ENCODE results near the gene MYL12B.
"Not testable (repeated sequence)": the region's sequence is repeated elsewhere in the genome, so short reads cannot be mapped to it uniquely, and the experiment has no call there.

The MYL12B gene

DNA sequence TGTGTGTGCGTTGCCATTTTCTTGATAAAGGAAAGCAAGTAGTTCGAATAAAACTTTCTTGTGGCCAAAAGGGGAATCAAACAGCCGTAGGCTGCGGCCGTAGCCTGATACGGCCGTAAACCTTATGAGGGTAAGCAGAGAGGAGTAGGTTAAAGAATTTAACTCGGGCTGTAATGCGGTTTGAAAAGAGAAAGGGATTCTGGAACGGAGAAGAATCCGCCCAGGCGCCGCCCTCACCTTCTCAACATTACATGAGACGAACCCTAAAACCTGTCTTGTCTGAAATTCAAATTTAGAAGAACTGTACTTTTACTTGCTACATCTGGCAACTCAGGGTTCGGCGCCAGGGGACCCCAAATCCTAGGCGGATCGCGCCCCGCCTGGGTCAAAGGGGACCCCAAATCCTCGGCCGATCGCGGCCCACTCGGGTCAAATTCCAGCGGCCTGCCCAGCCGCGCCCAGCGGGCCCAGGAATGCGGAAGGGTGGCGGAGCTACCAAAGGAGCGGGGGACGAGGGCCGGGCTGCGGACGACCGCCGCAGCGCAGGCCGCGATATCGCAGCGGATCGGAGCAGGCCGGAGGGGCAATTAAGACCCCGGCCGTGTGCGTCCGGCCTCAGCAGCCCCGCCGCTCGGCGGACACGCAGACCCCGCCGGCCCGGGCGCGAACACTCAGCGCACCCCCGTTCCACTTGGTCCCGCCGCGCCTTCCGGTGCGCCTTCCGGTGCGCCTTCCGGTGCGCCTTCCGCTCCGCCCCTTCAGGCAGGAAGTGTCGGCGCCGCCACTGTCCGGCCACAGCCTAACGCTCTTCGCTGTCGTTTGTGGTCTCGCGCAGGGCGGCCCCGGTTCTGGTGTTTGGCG, at the start of gene MYL12B:
MYL12B (plus strand) TSS at position 761 of the 861 bp plus-strand sequence. CDS start 10,766 bp downstream, outside the sequence.
- H2AFZ ChIP-seq (ENCODE audit: low read depth, low read length): peak within 1 kb of the TSS; percentile 69
- H3K4me1 ChIP-seq (ENCODE audit: insufficient read depth, low read length): peaks cover 22% of the 10 kb centered on the region
- H3K4me3 ChIP-seq (ENCODE audit: low read length): peak within 1 kb of the TSS; percentile 100
- no peaks in the 10 kb centered on the region for H3K27me3 ChIP-seq (ENCODE audit: insufficient read depth, low read length)
- H3K36me3 ChIP-seq (ENCODE audit: insufficient read depth, low read length): peaks cover 25% of the 10 kb centered on the region
- H3K9me3 ChIP-seq (ENCODE audit: low read length): no peaks in the 10 kb centered on the region

DNA sequence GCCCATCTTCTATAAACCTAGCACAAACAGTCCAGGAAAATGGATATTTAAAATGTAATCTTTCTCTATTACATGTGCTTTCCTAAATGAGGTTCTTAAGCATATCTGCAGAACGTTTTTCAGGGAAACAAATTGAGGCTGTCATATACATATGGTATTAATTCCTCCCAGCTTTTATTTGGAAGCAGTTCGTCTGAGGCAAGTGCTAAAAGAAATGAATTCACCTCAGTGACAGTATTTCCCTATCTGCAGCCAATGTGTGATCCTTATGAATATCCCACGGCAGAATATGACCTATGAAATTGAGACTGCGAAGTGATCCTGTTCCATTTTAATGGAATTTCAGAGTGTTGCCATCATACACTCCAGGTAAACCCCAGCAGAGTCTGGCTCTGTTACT, 49.3 kb upstream of the MYL12B start:
- peaks cover 12% of the 10 kb centered on the region for H3K4me1 ChIP-seq (ENCODE audit: insufficient read depth, low read length)
- no peaks in the 10 kb centered on the region for H3K9me3 ChIP-seq (ENCODE audit: low read length)
- no peak overlapping the region for H2AFZ ChIP-seq (ENCODE audit: low read depth, low read length)
- no peaks in the 10 kb centered on the region for H3K27me3 ChIP-seq (ENCODE audit: insufficient read depth, low read length)
- no peaks in the 10 kb centered on the region for H3K36me3 ChIP-seq (ENCODE audit: insufficient read depth, low read length)
- no peak overlapping the region for H3K4me3 ChIP-seq (ENCODE audit: low read length)

- peaks cover 20% of the 10 kb centered on the region for H3K4me1 ChIP-seq (ENCODE audit: insufficient read depth, low read length)
- no peak overlapping the region for H3K4me3 ChIP-seq (ENCODE audit: low read length)
- H3K27me3 ChIP-seq (ENCODE audit: insufficient read depth, low read length): no peaks in the 10 kb centered on the region
- H3K36me3 ChIP-seq (ENCODE audit: insufficient read depth, low read length): no peaks in the 10 kb centered on the region
- H2AFZ ChIP-seq (ENCODE audit: low read depth, low read length): no peak overlapping the region
- no peaks in the 10 kb centered on the region for H3K9me3 ChIP-seq (ENCODE audit: low read length)
These were observed 48.5 kb upstream of the MYL12B start for GRCh38 chr18:3213300-3214059.

GRCh38 chr18:3214855-3215637, 46.9 kb upstream of the MYL12B start:
- Histone ChIP-seq H3K36me3 (ENCODE audit: insufficient read depth, low read length) (no peaks in the 10 kb centered on the region), H3K4me1 (ENCODE audit: insufficient read depth, low read length) (peaks cover 32% of the 10 kb centered on the region), H3K9me3 (ENCODE audit: low read length) (no peaks in the 10 kb centered on the region), H3K4me3 (ENCODE audit: low read length) (no peak overlapping the region), H3K27me3 (ENCODE audit: insufficient read depth, low read length) (no peaks in the 10 kb centered on the region), H2AFZ (ENCODE audit: low read depth, low read length) (no peak overlapping the region)

DNA sequence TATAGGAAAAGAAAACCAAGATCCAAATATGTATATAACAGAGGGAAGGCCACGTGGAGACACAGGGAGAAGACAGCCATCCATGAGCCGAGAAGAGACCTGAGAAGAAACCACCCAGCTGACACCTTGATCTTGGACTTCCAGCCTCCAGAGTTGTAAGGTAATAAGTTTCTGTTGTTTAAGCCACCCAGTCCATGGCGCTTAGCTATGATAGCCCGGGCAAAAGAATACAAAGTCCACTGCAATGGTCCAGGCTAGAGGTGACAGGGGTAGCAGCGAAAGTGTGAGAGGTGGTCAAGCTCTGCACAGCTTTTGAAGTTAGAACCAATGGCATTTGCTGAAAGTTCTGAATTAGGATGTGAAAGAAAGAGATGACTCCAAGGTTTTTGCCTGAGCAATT, 44.9 kb upstream of the MYL12B start:
- no peak overlapping the region for H3K4me3 ChIP-seq (ENCODE audit: low read length)
- H3K4me1 ChIP-seq (ENCODE audit: insufficient read depth, low read length): peaks cover 21% of the 10 kb centered on the region
- no peaks in the 10 kb centered on the region for H3K9me3 ChIP-seq (ENCODE audit: low read length)
- H3K27me3 ChIP-seq (ENCODE audit: insufficient read depth, low read length): no peaks in the 10 kb centered on the region
- no peak overlapping the region for H2AFZ ChIP-seq (ENCODE audit: low read depth, low read length)
- H3K36me3 ChIP-seq (ENCODE audit: insufficient read depth, low read length): no peaks in the 10 kb centered on the region

GRCh38 chr18:3217948-3218647, 43.8 kb upstream of the MYL12B start:
- Histone ChIP-seq H3K36me3 (ENCODE audit: insufficient read depth, low read length) (no peaks in the 10 kb centered on the region), H3K27me3 (ENCODE audit: insufficient read depth, low read length) (no peaks in the 10 kb centered on the region), H2AFZ (ENCODE audit: low read depth, low read length) (no peak overlapping the region), H3K9me3 (ENCODE audit: low read length) (no peaks in the 10 kb centered on the region), H3K4me3 (ENCODE audit: low read length) (no peak overlapping the region), H3K4me1 (ENCODE audit: insufficient read depth, low read length) (peaks cover 20% of the 10 kb centered on the region)

GRCh38 chr18:3218819-3219218, 43.1 kb upstream of the MYL12B start:
- H3K4me3 ChIP-seq (ENCODE audit: low read length): no peak overlapping the region
- no peaks in the 10 kb centered on the region for H3K36me3 ChIP-seq (ENCODE audit: insufficient read depth, low read length)
- H2AFZ ChIP-seq (ENCODE audit: low read depth, low read length): peak overlapping the region; percentile 63
- H3K9me3 ChIP-seq (ENCODE audit: low read length): no peaks in the 10 kb centered on the region
- H3K4me1 ChIP-seq (ENCODE audit: insufficient read depth, low read length): peaks cover 20% of the 10 kb centered on the region
- no peaks in the 10 kb centered on the region for H3K27me3 ChIP-seq (ENCODE audit: insufficient read depth, low read length)

GRCh38 chr18:3219241-3219630, 42.7 kb upstream of the MYL12B start:
- Histone ChIP-seq H3K4me1 (ENCODE audit: insufficient read depth, low read length) (peaks cover 20% of the 10 kb centered on the region), H3K9me3 (ENCODE audit: low read length) (no peaks in the 10 kb centered on the region), H3K27me3 (ENCODE audit: insufficient read depth, low read length) (no peaks in the 10 kb centered on the region), H3K4me3 (ENCODE audit: low read length) (no peak overlapping the region), H2AFZ (ENCODE audit: low read depth, low read length) (peak overlapping the region; percentile 63), H3K36me3 (ENCODE audit: insufficient read depth, low read length) (no peaks in the 10 kb centered on the region)

- Histone ChIP-seq H3K9me3 (ENCODE audit: low read length) (no peaks in the 10 kb centered on the region), H2AFZ (ENCODE audit: low read depth, low read length) (peak within 1 kb of the TSS; percentile 63), H3K4me3 (ENCODE audit: low read length) (no peak within 1 kb of the TSS), H3K4me1 (ENCODE audit: insufficient read depth, low read length) (peaks cover 20% of the 10 kb centered on the region), H3K36me3 (ENCODE audit: insufficient read depth, low read length) (no peaks in the 10 kb centered on the region), H3K27me3 (ENCODE audit: insufficient read depth, low read length) (no peaks in the 10 kb centered on the region)
These were observed 42.1 kb upstream of the MYL12B start, which contains the start of gene MYOM1 for GRCh38 chr18:3219631-3220335. Gene MYOM1 (minus strand): TSS chr18:3219968. CDS start chr18:3215223, 4,745 bp downstream.

DNA sequence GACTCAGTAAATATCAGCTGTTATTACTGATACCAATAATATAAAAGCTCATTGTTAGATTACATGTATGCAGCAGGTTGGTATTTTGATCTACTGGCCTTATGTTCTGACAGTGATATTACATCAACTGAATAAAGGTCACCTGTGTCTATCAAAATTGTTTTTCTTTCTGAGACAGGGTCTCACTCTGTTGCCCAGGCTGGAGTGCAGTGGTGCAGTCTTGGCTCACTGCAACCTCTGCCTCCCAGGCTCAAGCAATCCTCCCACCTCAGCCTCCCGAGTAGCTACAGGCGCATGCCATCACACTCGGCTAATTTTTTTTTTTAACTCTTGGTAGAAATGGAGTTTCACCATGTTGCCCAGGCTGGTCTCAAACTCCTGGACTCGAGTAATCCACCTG, 41.1 kb upstream of the MYL12B start:
- H3K4me1 ChIP-seq (ENCODE audit: insufficient read depth, low read length): peaks cover 24% of the 10 kb centered on the region
- not testable (repeated sequence) for H3K4me3 ChIP-seq (ENCODE audit: low read length); H3K9me3 ChIP-seq (ENCODE audit: low read length); H3K36me3 ChIP-seq (ENCODE audit: insufficient read depth, low read length); H3K27me3 ChIP-seq (ENCODE audit: insufficient read depth, low read length); H2AFZ ChIP-seq (ENCODE audit: low read depth, low read length)

DNA sequence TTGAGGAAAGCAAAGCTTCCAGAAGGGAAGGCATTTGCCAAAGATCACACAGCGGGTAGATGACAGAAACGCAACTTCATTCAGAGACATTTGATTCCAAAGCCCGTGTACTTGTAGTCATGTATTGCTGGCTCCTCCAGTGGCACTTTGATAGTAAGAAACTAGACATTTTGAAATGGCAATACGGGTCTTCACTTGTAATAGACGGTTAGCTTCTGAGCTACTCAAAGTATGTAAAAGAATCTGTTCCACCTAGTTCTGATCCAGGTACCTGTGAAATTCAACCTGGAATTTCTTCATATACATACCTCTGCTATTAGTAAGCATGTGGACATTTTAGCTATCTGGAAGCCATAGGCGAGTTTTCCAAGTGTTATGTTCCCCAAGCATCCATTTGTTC, 40.4 kb upstream of the MYL12B start:
- Histone ChIP-seq H3K4me3 (ENCODE audit: low read length) (no peak overlapping the region), H3K9me3 (ENCODE audit: low read length) (no peaks in the 10 kb centered on the region), H2AFZ (ENCODE audit: low read depth, low read length) (no peak overlapping the region), H3K4me1 (ENCODE audit: insufficient read depth, low read length) (peaks cover 24% of the 10 kb centered on the region), H3K36me3 (ENCODE audit: insufficient read depth, low read length) (no peaks in the 10 kb centered on the region), H3K27me3 (ENCODE audit: insufficient read depth, low read length) (no peaks in the 10 kb centered on the region)

- Histone ChIP-seq H3K4me1 (ENCODE audit: insufficient read depth, low read length) (peaks cover 17% of the 10 kb centered on the region), H3K36me3 (ENCODE audit: insufficient read depth, low read length) (no peaks in the 10 kb centered on the region), H3K27me3 (ENCODE audit: insufficient read depth, low read length) (no peaks in the 10 kb centered on the region), H2AFZ (ENCODE audit: low read depth, low read length) (no peak overlapping the region), H3K9me3 (ENCODE audit: low read length) (no peaks in the 10 kb centered on the region), H3K4me3 (ENCODE audit: low read length) (no peak overlapping the region)
These were observed 38.6 kb upstream of the MYL12B start for GRCh38 chr18:3223356-3223755.
